Head of caudate nucleus (tissue), 42 donors: ENCODE data around the gene NT5DC4.
A peak's percentile ranks its signal among the peaks of the same experiment; 100 is the strongest.
"Not testable (repeated sequence)": the region's sequence is repeated elsewhere in the genome, so short reads cannot be mapped to it uniquely, and the experiment has no call there.

Experiments used
- DNase-seq, 42 donors: peaks; one replicate each; pipeline versions ENCODE4 v3.0.0 to v3.0.0-alpha.2; 2020 to 2021; ENCODE audit warnings: mixed read lengths in 7 of 42
- intact Hi-C: fragments of 100-400 bp; cut with DNase I; formaldehyde crosslinking; loops from one replicate; pipeline ENCODE4 v1.15.0; 2022

NT5DC4 gene

DNA sequence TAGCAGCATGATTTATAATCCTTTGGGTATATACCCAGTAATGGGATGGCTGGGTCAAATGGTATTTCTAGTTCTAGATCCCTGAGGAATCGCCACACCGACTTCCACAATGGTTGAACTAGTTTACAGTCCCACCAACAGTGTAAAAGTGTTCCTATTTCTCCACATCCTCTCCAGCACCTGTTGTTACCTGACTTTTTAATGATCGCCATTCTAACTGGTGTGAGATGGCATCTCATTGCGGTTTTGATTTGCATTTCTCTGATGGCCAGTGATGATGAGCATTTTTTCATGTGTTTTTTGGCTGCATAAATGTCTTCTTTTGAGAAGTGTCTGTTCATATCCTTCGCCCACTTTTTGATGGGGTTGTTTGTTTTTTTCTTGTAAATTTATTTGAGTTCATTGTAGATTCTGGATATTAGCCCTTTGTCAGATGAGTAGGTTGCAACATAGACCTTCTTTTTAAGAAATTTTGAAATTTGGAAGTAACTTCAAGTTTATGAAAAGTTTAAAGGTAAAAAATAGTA is 3.9 kb upstream of the NT5DC4 start:
- DNase-seq, intact Hi-C loops: not testable (repeated sequence)

DNA sequence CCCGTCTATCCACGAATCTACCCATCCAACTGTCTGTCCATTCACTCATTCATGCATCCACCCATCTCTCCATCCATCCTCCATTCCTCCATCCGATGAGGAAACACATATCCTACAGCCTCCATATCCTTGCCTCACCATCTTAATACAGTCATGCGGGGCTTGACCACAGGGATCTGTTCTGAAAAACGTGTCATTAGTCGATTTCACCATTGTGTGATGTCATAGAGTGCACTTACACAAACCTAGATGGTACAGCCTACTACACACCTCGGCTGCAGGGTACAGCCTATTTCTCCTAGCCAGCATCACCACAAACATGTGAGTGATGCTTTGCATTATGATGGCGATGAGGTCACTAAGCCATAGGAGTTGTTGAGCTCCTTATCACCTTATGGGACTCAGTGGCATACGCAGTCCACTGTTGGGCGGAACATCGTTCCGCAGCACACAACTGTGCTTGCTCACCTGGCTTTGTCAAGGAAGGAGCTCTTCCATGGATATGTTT is 1.9 kb upstream of the NT5DC4 start:
- intact Hi-C loops: no loop called here
- DNase-seq: no peak

DNA sequence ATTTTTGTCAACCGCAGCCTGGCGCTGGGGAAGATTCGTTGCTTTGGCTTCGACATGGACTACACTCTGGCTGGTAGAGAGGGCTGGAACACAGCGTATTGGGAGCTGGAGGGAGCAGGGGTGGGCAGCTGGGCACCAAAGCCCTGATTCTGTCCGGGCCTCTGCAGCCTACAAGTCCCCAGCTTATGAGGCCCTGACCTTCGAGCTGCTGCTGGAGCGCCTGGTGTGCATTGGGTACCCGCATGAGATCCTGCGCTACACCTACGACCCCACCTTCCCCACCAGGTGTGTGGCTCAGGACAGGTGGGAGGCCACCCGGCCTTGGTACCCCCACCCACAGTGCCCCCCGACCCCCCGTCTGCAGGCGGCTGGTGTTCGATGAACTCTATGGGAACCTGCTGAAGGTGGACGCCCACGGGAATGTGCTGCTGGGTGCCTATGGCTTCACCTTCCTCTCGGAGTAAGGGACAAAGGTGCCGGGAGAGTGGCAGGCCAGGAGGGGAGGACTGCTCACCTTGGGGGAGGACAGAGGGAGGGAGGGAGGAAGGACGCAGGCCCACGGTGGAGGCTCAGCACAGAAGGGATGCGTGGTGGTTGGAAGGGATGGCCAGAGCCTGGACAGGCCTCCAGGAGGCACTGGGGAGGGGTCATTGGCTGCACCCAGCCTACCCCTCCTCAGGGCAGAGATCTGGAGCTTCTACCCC is 1.2 kb downstream of the NT5DC4 start:
- intact Hi-C loops: loop anchor here (5.0 to 10.0 kb wide), 2 partner anchors 97 to 135 kb away; no protein-coding TSS in a partner anchor
- DNase-seq: no peak

DNA sequence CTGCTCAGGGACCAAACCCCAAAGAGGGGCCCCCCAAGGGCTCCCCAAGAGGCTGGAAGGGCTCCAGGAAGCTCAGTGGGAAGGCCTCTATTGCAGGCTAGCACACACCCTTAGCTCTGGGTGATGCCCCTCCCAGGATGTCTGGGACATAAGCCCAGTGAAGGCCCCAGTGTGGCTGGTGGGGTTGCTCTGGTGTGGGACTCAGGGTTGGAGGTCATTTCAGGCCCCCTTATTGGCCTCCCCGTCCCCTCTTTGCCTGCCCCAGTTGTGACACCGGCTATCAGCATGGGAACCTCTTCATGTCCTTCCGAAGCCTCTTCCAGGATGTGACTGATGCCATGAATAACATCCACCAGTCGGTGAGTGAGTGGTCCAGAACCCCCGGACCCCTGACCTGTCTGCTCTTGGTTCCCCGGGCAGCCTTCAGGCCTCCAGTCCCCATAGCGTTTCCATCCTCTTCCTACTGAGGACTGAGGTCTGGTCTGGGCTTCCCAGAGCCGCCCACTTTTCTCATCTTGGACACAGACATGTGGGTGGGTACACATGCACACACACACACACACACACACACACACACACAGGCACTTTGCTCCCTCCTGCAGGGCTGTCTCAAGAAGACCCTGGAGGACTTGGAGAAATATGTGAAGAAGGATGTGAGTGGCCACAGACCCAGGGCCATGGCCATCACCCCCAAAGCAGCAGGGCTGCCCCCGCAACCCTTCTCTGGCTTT is 2.2 kb downstream of the NT5DC4 start:
- intact Hi-C loops: loop anchor here (5.0 to 10.0 kb wide), 2 partner anchors 98 to 136 kb away; no protein-coding TSS in a partner anchor
- no peak for DNase-seq

DNA sequence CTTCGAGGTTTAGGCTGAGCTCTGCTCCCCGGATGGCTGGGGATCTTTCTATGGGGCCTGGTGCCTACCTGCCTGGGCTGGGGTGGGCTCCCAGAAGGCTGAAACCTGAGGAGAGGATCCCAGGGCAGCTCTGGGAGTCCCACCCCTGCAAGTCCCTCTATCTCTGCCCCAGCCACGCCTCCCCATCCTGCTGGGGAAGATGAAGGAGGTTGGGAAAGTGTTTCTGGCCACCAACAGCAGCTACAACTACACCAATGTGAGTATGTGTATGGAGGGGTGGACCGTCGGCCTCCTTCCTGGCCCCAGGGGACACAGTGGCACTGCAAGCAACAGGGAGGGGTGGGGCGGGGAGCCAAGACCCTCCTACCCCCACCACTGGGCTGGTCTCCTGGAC is 2.7 kb downstream of the NT5DC4 start:
- intact Hi-C loops: loop anchor here (5.0 to 10.0 kb wide), 2 partner anchors 99 to 136 kb away; no protein-coding TSS in a partner anchor
- no peak for DNase-seq

DNA sequence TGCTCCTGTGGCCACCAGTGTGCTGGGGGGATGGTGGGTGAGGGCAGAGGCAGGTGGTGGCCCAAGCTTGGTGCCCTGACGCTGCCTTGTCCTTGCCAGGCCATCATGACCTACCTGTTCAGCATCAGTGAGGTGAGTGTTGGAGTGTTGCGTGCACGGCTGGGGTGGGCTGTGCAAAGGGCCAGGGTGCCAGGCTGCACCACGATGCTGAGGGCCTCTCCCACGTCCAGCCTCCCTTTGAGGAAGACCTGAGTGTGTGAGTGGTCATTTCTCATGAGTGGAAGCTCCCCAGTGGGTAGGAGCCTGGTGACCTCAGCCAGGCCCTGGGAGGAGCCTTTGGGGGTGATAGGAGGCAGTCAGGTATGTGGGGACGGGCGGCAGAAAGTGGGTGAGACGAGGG is 3.2 kb downstream of the NT5DC4 start:
- intact Hi-C loops: loop anchor here (5.0 to 10.0 kb wide), 2 partner anchors 99 to 137 kb away; no protein-coding TSS in a partner anchor
- DNase-seq: peak in 1 of 42 donors; percentile 27

DNA sequence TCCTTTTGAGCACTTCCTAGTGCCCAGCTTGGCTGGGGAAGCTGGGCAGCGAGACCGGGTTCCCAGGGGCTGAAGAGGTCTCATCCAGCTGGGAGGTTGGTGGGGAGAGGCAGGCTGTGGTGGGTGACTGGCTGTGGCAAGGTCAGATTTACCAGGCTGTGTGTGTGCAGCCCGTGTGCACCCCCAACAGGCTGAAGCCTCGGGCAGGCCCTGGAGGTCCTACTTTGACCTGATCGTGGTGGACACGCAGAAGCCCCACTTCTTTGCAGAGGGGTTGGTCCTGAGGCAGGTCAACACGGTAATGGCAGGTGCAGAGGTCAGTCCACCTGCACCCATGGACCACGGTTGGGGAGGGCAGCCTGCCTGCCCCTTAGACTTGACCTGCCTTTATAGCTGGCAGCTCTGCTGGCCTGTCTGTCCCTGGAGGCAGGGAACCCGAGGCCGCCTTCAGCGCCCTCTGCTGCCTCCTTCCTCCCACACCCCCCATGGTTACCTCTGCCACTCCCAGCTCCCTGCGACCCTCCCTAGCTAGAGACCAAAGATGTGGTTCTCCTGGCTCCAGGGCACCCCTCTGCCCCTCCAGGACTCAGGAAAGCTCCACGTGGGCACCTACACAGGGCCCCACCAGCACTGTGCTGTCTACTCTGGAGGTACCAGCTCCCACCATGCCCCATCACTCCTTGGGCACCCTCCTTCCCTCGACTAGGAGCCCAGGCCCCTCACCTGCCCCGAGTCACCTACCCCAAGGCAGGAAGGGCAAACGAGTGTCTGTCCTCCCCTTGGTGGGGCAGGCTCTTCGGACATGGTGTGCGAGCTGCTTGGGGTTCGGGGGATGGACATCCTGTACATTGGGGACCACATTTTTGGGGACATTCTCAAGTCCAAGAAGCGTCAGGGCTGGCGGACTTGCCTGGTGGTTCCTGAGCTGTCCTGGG is 4.0 kb downstream of the NT5DC4 start:
- DNase-seq: peak in 1 of 42 donors; percentile 28
- intact Hi-C loops: loop anchor here (5.0 to 10.0 kb wide), 3 partner anchors 78 to 138 kb away; partner anchors contain the start of gene SLC20A1

DNA sequence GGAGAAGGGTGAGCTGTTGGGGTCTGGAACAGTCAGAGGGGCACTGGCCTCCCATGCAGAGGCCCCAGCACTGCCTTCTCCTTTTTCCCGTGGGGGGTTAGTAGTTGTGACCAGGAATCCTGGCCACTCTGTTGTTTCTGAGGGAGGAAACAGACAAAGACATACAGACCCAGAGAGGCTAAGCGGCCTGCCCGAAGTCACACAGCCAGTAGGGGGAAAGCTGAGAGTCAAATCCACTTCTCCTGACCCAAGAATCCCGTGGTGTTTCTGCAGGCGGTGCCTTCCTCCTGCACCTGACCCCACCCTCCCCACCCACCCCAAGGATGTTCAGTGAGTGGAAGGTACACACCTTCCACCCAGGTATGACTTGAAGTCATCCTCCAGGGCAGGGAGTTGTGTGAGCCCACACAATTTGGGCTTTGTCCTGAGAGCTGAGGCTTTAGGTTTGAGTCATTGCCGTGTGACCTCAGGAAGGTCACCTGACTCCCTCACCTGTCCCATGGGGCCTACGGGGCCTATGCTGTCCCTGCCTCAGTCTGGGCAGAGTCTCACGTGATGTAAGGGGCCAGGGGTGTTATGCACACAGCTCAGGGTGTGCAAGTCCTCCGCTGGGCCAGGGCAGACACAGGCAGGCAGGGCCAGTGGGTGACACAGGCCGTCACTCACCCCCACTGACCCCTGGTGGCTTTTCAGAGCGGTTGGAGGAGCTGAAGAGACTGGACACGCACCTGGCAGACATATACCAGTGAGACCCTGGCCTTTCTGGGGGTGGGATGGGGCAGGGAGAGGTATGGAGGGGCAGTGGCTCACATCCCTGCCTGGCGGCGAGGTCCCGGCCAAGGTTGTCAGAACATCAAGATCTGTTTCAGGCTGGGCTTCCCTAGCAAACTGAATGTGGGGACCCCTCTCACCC is 5.0 kb downstream of the NT5DC4 start:
- DNase-seq: peak in 1 of 42 donors; percentile 31

DNA sequence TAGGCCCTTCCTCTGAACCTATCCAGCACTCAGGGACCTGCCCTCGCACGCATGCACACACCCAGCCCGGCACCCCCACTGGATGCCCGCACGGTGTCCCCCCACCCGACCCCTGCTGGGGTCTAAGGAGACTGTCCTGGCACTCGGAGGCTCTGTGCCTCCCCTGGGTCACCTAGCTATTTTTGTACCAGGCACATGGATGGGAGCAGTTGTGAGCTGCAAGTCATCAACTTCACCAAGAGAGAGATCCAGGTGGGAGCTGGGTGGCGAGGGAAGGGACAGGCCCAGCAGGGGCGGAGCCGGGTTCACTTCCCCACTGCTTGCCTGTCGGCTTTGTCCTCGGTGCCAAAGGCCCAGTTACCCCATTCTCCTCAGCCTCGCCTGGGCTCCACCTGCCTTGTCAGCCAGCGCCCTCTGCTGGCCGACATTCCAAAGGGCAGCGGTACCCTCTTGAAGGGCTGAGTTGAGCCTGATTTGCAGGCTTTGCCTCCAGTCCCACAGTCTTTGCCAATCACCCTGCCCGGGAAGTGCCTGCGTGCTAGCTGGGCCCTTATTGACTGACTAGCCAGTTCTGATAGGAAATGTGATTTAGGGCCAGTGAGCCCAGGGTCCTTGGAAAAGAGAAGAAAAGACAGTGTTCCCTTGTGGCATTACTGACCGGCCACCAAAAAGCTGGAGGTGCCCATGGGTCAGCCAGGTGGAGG is 5.8 kb downstream of the NT5DC4 start:
- peak; percentile 84 to 95 (median 91) for DNase-seq
- intact Hi-C loops: loop anchor here (5.0 to 10.0 kb wide), 2 partner anchors 79 to 102 kb away; partner anchors contain the start of gene SLC20A1

More for the DNA sequence above, 5.0 kb downstream of the NT5DC4 start:
- intact Hi-C loops: loop anchor here (5.0 to 10.0 kb wide), 2 partner anchors 78 to 101 kb away; partner anchors contain the start of gene SLC20A1

DNA sequence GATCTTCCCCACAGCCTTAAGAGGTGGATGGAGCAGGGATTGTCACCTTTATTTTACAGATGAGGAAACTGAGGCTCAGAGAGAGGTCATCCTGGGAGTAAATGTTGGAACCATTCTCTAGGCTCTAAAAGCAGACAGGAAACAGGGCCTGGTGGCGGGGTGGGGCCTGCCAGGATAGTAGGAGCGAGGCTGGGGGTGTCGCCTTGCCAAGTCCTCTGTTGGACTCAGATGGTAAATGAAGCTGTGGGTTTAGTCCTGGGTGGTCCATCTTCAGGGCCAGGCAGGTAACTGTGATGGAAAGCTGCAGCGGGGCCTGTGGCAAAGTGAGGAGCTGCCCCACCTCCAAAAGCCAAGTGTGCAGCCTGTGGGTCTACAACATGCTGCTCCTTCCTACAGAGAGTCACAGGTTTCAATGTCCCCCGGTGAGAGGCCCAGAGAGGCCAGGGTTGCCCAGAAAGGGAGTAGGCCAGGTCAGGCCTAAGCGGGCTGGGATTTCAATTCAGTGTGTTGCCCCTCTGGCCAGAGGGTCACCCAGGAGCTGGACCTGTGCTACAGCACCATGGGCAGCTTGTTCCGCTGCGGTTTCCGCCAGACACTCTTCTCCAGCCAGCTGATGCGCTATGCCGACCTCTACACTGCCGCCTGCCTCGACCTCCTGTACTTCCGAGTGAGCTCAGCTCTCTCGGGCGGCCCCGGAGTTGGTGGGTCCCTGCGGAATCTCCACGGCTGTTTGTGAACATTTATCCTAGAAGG is 6.6 kb downstream of the NT5DC4 start:
- intact Hi-C loops: loop anchor here (5.0 to 10.0 kb wide), 2 partner anchors 80 to 103 kb away; partner anchors contain the start of gene SLC20A1
- peak in 1 of 42 donors; percentile 31 for DNase-seq

DNA sequence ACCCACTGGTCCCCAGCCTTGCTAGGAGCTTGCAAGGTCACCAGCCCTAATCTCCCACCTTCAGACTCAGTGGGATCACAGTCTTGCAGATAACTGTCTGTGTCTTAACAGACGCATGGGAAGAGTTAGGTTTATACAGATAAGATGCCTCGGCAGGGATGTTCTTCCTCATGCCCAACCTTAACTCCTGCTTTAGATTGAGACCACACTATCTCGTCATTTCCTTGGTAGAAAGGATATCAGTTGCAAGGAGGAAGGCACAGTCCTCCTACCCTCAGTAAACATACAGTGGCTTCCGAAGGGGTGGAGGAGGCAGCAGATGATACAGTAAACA is 7.2 kb downstream of the NT5DC4 start:
- DNase-seq: no peak
- intact Hi-C loops: loop anchor here (5.0 to 10.0 kb wide), 2 partner anchors 81 to 103 kb away; partner anchors contain the start of gene SLC20A1

DNA sequence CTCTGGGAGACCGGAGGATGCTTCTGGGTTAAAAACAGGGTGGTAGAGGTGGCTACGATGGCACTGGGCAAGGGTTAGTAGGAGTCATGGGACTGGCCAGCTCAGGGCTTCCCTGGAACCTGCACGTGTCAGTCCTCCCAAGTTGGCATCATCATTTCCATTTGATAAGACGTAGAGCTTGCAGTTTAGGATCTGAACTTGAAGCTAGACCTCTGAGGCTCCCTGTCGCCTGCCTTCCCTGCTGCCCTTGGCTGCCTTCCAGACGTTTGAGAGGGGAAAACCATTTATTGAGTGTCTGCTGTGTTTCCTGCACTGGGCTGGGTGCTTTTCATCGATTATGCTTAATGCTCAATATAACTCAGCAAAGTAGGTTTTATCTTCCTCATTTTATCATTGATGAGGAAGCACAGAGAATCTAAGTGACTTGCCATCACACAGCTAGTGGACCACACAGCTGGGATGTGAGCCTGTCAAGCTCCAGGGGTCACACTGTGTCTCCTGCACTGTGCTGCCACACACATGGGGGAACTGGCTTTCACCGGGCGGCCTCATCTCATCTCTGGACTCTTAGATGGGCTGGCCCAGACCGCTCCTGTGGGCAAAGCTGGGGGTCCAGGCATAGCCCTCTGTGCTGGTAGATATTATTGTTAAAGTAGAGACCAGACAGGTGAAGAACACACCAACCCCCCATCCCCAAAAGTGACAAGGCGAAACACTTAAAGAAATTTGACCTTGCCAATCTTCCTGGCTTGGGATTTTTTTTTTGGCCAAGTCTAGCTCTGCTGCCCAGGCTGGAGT is 7.8 kb downstream of the NT5DC4 start:
- intact Hi-C loops: loop anchor here (5.0 to 10.0 kb wide), 2 partner anchors 81 to 104 kb away; partner anchors contain the start of gene SLC20A1
- DNase-seq: peak in 1 of 42 donors; percentile 28

DNA sequence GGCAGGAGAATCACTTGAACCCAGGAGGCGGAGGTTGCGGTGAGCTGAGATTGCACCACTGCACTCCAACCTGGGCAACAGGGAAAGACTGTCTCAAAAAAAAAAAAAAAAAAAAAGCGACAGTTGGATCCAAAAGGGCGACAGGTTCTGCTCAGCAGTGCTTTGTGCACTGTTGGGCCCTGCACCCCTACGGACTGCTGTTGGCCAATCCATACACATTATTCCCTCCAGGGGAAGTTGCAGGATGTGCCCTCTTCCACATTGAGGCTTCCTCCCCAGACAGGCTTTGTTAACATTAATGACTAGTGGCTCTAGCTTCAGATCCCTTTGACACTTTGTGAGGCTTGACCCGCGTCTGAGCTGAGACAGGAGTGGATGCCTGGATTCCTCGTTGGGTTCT is 9.4 kb downstream of the NT5DC4 start:
- peak in 1 of 42 donors; percentile 28 for DNase-seq
- intact Hi-C loops: no loop called here

DNA sequence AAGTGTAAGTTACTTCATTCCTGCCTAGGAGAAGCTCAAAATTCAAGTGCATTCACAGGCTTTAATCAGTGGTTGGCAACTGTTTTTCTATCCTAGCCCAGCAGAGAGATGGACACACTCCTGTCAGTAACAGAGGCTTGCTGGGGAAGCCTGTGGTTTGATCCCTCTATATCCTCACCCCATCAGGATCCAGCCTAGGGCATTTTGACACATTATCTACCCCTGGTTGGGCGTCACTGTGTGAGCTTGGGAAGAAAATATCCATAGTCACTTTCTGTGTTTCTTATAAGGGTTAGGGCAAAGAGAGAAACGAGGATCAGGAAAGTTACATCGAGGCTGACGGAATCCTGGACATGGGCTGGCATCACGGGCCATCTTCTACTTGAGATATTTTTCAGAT is 10.0 kb downstream of the NT5DC4 start:
- DNase-seq: no peak
- intact Hi-C loops: no loop called here

DNA sequence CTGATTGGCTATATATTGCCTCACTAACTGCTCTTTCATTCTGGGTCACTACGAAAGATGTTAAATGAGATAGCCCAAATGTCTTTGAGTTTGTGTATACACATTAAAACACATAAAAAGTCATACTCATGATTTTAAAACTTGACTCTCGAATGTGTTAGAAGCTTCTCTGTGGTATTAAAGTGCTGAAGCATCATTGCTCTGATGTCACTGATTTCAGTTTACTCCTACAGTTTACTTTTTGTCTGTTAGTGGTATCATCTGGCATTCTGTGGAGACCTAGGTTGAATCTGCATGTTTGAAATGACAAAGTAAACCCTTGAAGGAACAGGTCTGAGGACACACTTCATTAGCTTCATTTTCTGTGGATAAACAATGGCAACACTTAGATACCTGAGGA is 10.7 kb downstream of the NT5DC4 start:
- DNase-seq: no peak
- intact Hi-C loops: no loop called here
